Mesenchymal stem cell (in vitro differentiated cells and primary cell): ENCODE data around the gene IDNK.

Experiments
- DNase-seq: peaks from one replicate; pipeline ENCODE4 v3.0.0-alpha.2; 2013
- H2AFZ ChIP-seq: one replicate; pipeline ENCODE4 v1.6.1; 2013; ENCODE audit warnings: low read depth, mild to moderate bottlenecking, control low read depth, inconsistent platforms, low read length, moderate library complexity
- H2AK5ac ChIP-seq: 2 replicates; pipeline ENCODE4 v1.6.1; 2013; ENCODE audit warnings: low read length, moderate library complexity, mild to moderate bottlenecking, inconsistent platforms; ENCODE audit not compliant: severe bottlenecking
- H2BK120ac ChIP-seq: one replicate; pipeline ENCODE4 v1.6.1; 2013; ENCODE audit warnings: low read depth, mild to moderate bottlenecking, inconsistent platforms, low read length, moderate library complexity
- H2BK12ac ChIP-seq, 2 experiments: one replicate each; pipeline ENCODE4 v1.6.1; 2013; ENCODE audit warnings: inconsistent platforms in 2 of 2, low read length in 2 of 2, mild to moderate bottlenecking in 2 of 2, moderate library complexity in 2 of 2, control low read depth in 1 of 2
- H2BK15ac ChIP-seq: one replicate; pipeline ENCODE4 v1.6.1; 2013; ENCODE audit warnings: mild to moderate bottlenecking, low read depth, inconsistent platforms; ENCODE audit not compliant: poor library complexity, severe bottlenecking
- H2BK5ac ChIP-seq: 2 replicates; pipeline ENCODE4 v1.6.1; 2013; ENCODE audit warnings: low read depth, mild to moderate bottlenecking, low read length, control low read depth, inconsistent platforms; ENCODE audit not compliant: poor library complexity, severe bottlenecking
- H3K14ac ChIP-seq, 2 experiments: one replicate each; pipeline ENCODE4 v1.6.1; 2013; ENCODE audit warnings: inconsistent platforms in 2 of 2, low read length in 2 of 2, control low read depth in 1 of 2, mild to moderate bottlenecking in 1 of 2, moderate library complexity in 1 of 2
- H3K18ac ChIP-seq, 2 experiments: one replicate each; pipeline ENCODE4 v1.6.1; 2013; ENCODE audit warnings: inconsistent platforms in 2 of 2, low read length in 2 of 2, control low read depth in 1 of 2, low read depth in 1 of 2, mild to moderate bottlenecking in 1 of 2
- H3K23ac ChIP-seq, 2 experiments: one replicate each; pipeline ENCODE4 v1.6.1; 2013; ENCODE audit warnings: inconsistent platforms in 2 of 2, low read length in 2 of 2, mild to moderate bottlenecking in 2 of 2, moderate library complexity in 2 of 2, control low read depth in 1 of 2
- H3K27ac ChIP-seq: 2 replicates; pipeline ENCODE4 v1.5.1; 2013; ENCODE audit warnings: mild to moderate bottlenecking, moderate library complexity, low read length, control low read depth, inconsistent platforms; ENCODE audit not compliant: poor library complexity, severe bottlenecking
- H3K27me3 ChIP-seq, 2 experiments: 2 replicates each; pipeline versions ENCODE4 v1.6.1 to v1.7.0; 2013; ENCODE audit warnings: low read length in 2 of 2, mild to moderate bottlenecking in 2 of 2, moderate library complexity in 2 of 2, control low read depth in 1 of 2, inconsistent platforms in 1 of 2; ENCODE audit not compliant: control insufficient read depth in 1 of 2, insufficient read depth in 1 of 2
- H3K36me3 ChIP-seq, 2 experiments: 2 replicates each; pipeline versions ENCODE4 v1.6.1 to v1.7.0; 2013; ENCODE audit warnings: low read length in 2 of 2, control low read depth in 1 of 2, inconsistent platforms in 1 of 2, low read depth in 1 of 2, mild to moderate bottlenecking in 1 of 2; ENCODE audit not compliant: insufficient read depth in 2 of 2, control insufficient read depth in 1 of 2
- H3K4ac ChIP-seq, 2 experiments: one replicate each; pipeline ENCODE4 v1.6.1; 2013; ENCODE audit warnings: inconsistent platforms in 2 of 2, low read length in 2 of 2, mild to moderate bottlenecking in 2 of 2, moderate library complexity in 2 of 2, control low read depth in 1 of 2, low read depth in 1 of 2
- H3K4me1 ChIP-seq: 2 replicates; pipeline ENCODE4 v1.6.1; 2013; ENCODE audit warnings: low read depth, low read length, control low read depth; ENCODE audit not compliant: control insufficient read depth, insufficient read depth
- H3K4me2 ChIP-seq: 2 replicates; pipeline ENCODE4 v1.6.1; 2013; ENCODE audit warnings: low read length, mild to moderate bottlenecking, inconsistent platforms; ENCODE audit not compliant: poor library complexity, severe bottlenecking
- H3K4me3 ChIP-seq, 2 experiments: 2 replicates each; pipeline versions ENCODE4 v1.5.1 to v1.7.0; 2013; ENCODE audit warnings: low read length in 2 of 2, mild to moderate bottlenecking in 2 of 2, control low read depth in 1 of 2, low read depth in 1 of 2; ENCODE audit not compliant: insufficient read depth in 1 of 2
- H3K79me1 ChIP-seq: replicated peaks from 2 replicates; pipeline ENCODE4 v1.6.1; 2013; ENCODE audit warnings: mild to moderate bottlenecking, control low read depth, low read length, inconsistent platforms; ENCODE audit not compliant: poor library complexity, severe bottlenecking
- H3K9ac ChIP-seq: 2 replicates; pipeline ENCODE4 v1.7.0; 2013; ENCODE audit warnings: mild to moderate bottlenecking, low read length, moderate library complexity
- H3K9me3 ChIP-seq: 2 replicates; pipeline ENCODE4 v1.7.0; 2013; ENCODE audit warnings: mild to moderate bottlenecking, low read length; ENCODE audit not compliant: control insufficient read depth
- H4K8ac ChIP-seq: one replicate; pipeline ENCODE4 v1.6.1; 2013; ENCODE audit warnings: inconsistent platforms, mild to moderate bottlenecking, low read length, moderate library complexity
- H4K91ac ChIP-seq: one replicate; pipeline ENCODE4 v1.6.1; 2013; ENCODE audit warnings: mild to moderate bottlenecking, low read length, inconsistent platforms
- WGBS: methylation state at CpG from one replicate; pipeline ENCODE4 v1.1.7; 2013; ENCODE audit warnings: mixed read lengths; 5-methylcytosine and 5-hydroxymethylcytosine counted together

IDNK gene

DNA sequence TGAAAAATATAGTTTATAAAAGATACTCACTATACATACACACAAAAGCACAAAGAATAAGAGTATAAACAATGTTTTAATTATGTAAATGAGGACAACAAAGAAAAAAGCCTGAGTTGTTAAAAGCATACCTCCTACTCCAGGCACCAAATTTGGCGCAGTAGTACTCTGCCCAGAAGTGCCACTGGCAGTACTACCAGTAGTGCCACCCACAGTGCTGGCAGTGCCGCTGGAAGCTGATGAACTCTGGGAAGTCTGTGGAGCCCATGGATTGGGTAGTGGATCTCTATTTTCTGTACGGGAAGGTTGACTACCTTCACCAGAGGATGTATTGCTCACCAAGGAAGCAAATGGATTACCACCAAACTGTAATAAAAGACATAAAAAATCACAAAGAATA lies 54.7 kb downstream of the IDNK start:
- Histone ChIP-seq H2AK5ac (no peak overlapping the region), H2BK120ac (no peak overlapping the region), H3K4me2 (no peak overlapping the region), H3K4me3 (no peak overlapping the region), H4K8ac (no peak overlapping the region), H3K4ac (no peak overlapping the region), H3K23ac (no peak overlapping the region), H3K79me1 (peaks cover 24% of the 10 kb centered on the region), H3K4me1 (no peaks in the 10 kb centered on the region), H3K27ac (no peak overlapping the region), H2BK12ac (no peak overlapping the region), H2AFZ (no peak overlapping the region), H3K36me3 (peaks cover 28 to 87% of the 10 kb centered on the region in 2 experiments), H2BK5ac (no peak overlapping the region), H3K27me3 (no peaks in the 10 kb centered on the region), H2BK15ac (no peak overlapping the region), H3K14ac (no peak overlapping the region), H3K18ac (no peak overlapping the region), H4K91ac (no peak overlapping the region), H3K9me3 (no peaks in the 10 kb centered on the region), H3K9ac (no peak overlapping the region)
- 100% methylated on average over 2 of the region's 3 CpGs for WGBS
- DNase-seq, result no peak

DNA sequence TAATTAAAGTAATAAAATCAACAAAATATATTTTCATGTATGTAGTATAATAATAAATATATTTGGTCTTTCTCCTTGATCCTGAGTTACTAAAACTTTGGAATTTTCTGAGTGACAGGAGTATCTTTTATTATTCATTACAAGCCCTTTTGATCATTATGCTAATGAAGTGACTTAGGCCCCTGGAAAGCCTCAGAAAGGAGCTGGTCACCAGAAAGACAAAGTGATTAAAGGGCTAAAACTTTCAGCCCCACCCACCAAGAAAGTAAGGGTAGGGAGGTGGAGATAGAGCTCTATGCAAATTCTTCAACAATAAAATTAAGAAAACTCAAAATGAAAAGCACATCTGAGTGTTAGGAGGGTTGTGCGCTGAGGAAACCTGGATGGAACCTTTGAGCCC lies 57.3 kb downstream of the IDNK start:
- Histone ChIP-seq H3K14ac (no peak overlapping the region), H3K4me3 (no peak overlapping the region)
- WGBS, result 100% methylated on average over 1 of the region's 1 CpG

DNA sequence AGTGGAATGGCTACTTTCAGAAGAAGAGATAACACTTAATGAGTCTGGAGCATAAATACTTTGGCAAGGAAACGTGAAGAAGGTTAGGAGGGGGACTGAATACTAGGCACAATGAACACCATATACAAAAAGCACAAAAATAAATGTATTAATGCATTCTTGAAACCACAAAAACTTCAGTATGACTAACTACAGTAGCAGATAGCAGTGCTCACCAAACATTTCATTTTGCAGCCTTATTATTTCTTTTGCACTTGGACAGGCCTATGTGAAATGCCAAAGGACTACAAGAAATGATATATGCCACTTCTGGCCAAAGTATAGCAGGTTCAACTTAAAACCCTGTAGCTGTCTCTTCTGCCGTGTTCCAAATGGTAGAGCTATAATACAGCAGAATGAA lies 58.5 kb downstream of the IDNK start:
- Histone ChIP-seq H3K4ac (no peak overlapping the region), H3K9me3 (no peaks in the 10 kb centered on the region), H3K27ac (no peak overlapping the region), H3K4me2 (no peak overlapping the region), H2BK5ac (no peak overlapping the region), H3K23ac (no peak overlapping the region), H2BK15ac (no peak overlapping the region), H3K4me3 (no peak overlapping the region), H4K91ac (no peak overlapping the region), H3K27me3 (no peaks in the 10 kb centered on the region), H3K14ac (no peak overlapping the region), H2BK120ac (no peak overlapping the region), H2AK5ac (no peak overlapping the region), H3K9ac (no peak overlapping the region), H3K18ac (no peak overlapping the region), H3K4me1 (peaks cover 1% of the 10 kb centered on the region), H3K79me1 (peaks cover 15% of the 10 kb centered on the region), H2BK12ac (no peak overlapping the region), H2AFZ (no peak overlapping the region), H4K8ac (no peak overlapping the region), H3K36me3 (peaks cover 22 to 53% of the 10 kb centered on the region in 2 experiments)
- DNase-seq, result no peak
- WGBS, result 90% methylated on average over 1 of the region's 2 CpGs

More for the DNA sequence above, 57.3 kb downstream of the IDNK start:
- Histone ChIP-seq H3K9me3 (no peaks in the 10 kb centered on the region), H3K18ac (no peak overlapping the region), H2BK12ac (no peak overlapping the region), H4K8ac (no peak overlapping the region), H3K23ac (no peak overlapping the region), H3K9ac (no peak overlapping the region), H3K79me1 (peaks cover 17% of the 10 kb centered on the region), H3K4me2 (no peak overlapping the region), H3K36me3 (peaks cover 22 to 66% of the 10 kb centered on the region in 2 experiments), H2AK5ac (no peak overlapping the region), H2BK5ac (no peak overlapping the region), H2BK120ac (no peak overlapping the region), H2AFZ (no peak overlapping the region), H2BK15ac (no peak overlapping the region), H4K91ac (no peak overlapping the region), H3K4me1 (no peaks in the 10 kb centered on the region), H3K4ac (no peak overlapping the region), H3K27ac (no peak overlapping the region), H3K27me3 (no peaks in the 10 kb centered on the region)
- no peak for DNase-seq

DNA sequence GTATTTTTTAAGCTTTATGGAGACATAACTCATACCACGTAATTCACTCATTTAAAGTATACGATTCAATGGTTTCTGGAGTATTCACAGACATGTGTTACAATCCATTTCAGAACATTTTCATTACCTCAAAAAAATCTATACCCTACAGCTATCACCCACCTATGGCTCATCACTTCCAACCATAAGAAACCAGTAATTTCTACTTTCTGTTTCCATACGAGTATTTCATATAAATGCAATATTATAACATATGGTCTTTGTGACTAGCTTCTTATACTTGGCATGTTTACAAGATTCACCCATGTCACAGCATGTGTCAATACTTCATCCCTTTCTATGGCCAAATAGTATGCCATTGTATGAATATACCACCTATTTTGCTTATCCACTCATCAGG lies 66.0 kb downstream of the IDNK start:
- no peaks in the 10 kb centered on the region for H3K9me3 ChIP-seq
- H2BK5ac ChIP-seq, result no peak overlapping the region
- no peak overlapping the region for H2AK5ac ChIP-seq
- H2AFZ ChIP-seq, result no peak overlapping the region
- H3K4ac ChIP-seq, result no peak overlapping the region
- no peak overlapping the region for H3K27ac ChIP-seq
- H3K79me1 ChIP-seq, result no peaks in the 10 kb centered on the region
- H3K4me2 ChIP-seq, result no peak overlapping the region
- H2BK15ac ChIP-seq, result no peak overlapping the region
- no peak overlapping the region for H3K23ac ChIP-seq
- H4K91ac ChIP-seq, result no peak overlapping the region
- H3K9ac ChIP-seq, result no peak overlapping the region
- H2BK12ac ChIP-seq, result no peak overlapping the region
- no peak overlapping the region for H3K4me3 ChIP-seq
- H3K27me3 ChIP-seq, result no peaks in the 10 kb centered on the region
- WGBS, result 98% methylated on average over 2 of the region's 3 CpGs
- no peak overlapping the region for H3K18ac ChIP-seq
- no peak overlapping the region for H2BK120ac ChIP-seq
- H3K4me1 ChIP-seq, result peaks cover 1% of the 10 kb centered on the region
- H3K14ac ChIP-seq, result no peak overlapping the region
- no peak overlapping the region for H4K8ac ChIP-seq
- DNase-seq, result no peak
- H3K36me3 ChIP-seq, result peaks cover 4 to 7% of the 10 kb centered on the region in 2 experiments
